ENCODE results near the gene SLC8A2.

The SLC8A2 gene

GRCh38 chr19:47471733-47472457 lies at the start of gene SLC8A2:
Gene SLC8A2 (minus strand): TSS chr19:47471893. CDS start chr19:47466403, 5,490 bp downstream.
- peak; percentile 14 for DNase-seq (ENCODE audit: low read depth)

- no peak for DNase-seq (ENCODE audit: low read depth)
These were observed 49.1 kb upstream of the SLC8A2 start for GRCh38 chr19:47520839-47521238.

DNA sequence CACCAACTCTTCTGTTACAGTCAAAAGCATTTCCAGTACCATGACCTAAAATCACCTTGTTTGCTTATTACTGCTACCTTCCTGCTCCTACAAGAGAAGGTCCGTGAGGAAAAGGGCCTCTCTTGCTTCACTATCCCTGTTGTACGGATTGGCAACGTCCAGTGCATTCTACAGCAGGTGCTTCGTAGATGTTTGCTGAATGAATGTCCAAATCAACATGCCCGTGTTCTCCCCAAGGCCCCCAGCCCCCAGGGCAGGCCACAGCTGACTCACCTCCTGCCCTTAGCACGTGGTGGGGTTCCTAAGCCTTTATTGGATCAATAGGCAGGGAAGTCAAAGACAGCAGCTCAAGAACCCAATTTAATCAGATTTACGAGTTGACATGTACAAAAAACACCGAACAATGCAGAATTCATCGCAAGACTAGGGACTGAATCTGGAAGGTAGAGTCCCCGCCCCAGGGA lies 48.7 kb upstream of the SLC8A2 start:
- no peak for DNase-seq (ENCODE audit: low read depth)

- DNase-seq (ENCODE audit: low read depth): no peak
These were observed 47.2 kb upstream of the SLC8A2 start for GRCh38 chr19:47518854-47519253.

DNA sequence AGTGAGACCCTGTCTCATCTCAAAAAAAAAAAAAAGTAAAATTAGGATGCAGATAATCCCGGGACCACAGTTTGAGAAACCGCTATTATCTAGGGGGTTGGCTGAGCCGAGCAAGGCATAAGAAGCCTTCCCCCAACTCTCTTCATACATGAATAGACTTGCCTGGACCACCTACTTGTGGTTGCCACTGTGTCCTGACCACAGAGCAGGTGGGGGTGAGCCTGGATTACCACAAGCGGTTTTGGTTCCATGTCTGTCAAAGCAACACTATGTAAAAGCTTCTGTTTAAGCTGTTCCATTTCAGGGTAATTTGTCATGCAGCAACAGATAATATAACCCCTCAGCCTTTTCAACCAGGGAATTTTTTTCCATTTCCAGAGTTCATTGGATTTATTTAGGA lies 46.4 kb upstream of the SLC8A2 start:
- peak; percentile 18 for DNase-seq (ENCODE audit: low read depth)

DNA sequence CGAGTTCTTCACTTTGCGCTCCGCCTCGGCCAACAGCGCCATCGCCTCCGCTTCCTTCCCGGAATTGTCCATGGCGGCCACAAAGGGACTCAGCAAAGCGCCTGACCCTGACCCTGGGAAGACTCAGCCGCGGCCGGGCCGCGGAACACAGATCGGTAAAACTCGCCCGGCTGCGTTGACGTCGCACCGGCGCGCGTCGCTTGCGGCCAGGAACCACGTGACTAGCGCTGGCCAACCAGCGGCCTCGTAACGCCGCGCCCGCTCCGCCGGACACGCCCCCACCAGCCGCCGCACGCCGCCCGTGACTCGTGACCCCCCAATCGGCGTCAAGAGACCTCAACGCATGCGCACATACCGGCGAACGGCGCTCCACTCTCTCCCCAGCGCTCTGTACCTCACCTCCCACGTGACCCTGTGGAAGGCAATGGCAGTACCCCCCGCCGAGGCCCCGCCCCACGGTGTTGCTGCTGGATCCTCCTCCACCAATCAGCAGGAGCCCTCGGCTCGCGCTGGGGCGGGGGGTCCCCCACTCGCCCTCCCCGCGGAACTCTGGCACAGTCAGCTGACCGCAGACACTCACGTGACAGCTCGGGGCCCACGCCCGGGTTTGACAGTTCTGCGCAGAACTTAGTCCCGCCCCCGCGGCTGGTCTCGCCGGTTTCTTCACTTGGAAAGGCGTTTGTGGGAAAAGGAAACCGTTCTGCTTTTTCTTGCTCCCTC lies 43.3 kb upstream of the SLC8A2 start, which contains the start of gene NAPA:
TSS of gene NAPA (minus strand) at position 195 of the 720 bp plus-strand sequence. CDS start at position 72, 123 bp downstream.
- DNase-seq (ENCODE audit: low read depth): peak; percentile 100

GRCh38 chr19:47514151-47514868 lies 42.6 kb upstream of the SLC8A2 start:
- peak; percentile 4 for DNase-seq (ENCODE audit: low read depth)

- no peak for DNase-seq (ENCODE audit: low read depth)
These were observed 41.2 kb upstream of the SLC8A2 start for GRCh38 chr19:47512948-47513319.

DNA sequence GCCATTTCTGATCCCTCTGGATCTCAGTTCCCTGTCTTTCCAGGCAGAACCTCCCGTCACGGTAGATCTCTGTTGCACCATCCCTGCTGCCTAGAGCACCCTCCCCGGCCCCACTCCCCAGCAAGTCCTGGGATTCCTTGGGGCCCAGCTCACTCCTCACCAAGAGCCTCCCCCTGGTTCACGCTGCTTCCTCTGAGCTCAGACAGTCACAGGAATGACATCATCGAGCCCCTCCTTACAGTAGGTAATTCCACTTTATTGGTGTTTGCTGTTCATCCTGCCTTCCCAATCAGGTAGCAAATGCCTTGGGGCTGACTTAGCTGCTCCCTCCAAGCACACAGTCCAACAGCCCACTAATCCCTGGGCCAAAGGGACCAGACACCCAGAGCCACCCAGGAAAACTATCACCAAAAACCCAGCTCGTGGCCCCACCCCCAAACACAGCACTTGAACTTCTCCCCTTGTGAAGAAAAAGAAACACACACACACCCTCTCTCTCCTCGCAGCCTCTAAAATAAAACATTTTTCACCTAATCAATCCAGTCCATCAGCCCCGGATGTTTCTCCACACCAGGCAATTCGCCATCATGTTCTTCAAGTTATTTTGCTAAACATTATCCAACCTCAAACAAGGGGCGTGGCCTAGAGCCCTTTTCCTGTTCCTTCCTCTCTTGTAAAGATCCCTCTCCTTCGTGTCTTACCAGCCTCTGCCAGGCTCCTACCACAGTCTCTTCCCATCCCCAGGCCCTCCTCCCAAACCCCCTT lies 40.7 kb upstream of the SLC8A2 start:
- DNase-seq (ENCODE audit: low read depth): no peak

DNA sequence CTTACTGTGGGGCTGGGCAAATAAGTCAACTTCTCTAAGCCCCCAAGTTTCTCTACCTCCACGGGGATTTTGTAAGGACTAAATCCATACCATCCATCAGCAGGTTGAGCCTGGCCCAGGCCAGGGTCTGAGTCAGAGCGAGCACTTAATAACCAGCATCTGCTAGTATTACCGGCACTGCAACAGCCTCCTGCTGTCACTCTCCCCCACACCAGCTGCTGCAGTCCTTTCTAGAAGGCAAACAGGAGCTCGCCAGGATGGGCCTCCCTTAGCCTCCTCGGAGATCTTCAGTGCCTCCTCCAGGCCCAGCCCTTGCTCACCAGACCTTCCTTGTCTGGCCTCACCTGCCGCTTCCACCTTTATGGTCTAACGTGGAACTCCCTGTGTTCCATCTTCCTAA lies 40.0 kb upstream of the SLC8A2 start:
- no peak for DNase-seq (ENCODE audit: low read depth)

- DNase-seq (ENCODE audit: low read depth): no peak
These were observed 39.4 kb upstream of the SLC8A2 start for GRCh38 chr19:47511128-47511517.

DNA sequence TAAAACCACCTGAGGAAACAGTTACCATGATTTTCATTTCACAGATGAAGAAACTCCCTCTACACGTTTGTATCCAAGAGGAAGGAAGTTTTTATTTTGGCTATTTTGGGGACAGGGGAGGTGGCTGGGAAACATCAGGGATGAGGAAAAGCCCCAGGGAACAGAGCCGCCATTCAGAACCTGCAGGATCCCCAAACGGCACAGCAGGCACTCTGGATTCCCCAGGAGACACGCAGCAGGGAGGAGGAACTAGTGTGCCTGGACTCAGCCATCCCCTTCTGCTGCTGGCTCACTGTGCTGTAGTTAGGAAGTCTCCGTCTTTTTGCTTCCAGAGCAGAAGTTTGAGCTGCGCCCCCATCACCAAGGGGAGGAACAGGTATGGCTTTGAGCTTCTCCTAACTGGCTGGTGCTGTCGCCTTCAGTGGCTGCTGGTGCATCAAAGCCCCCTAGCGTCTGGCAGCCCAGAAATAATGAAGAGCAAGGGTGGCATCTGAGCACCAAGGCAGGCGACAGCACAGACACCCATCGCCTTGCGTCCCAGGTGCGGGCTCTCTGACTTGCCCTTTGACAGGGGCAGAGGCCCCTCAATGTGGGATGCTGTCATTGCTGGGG lies 38.9 kb upstream of the SLC8A2 start:
- DNase-seq (ENCODE audit: low read depth): no peak

DNA sequence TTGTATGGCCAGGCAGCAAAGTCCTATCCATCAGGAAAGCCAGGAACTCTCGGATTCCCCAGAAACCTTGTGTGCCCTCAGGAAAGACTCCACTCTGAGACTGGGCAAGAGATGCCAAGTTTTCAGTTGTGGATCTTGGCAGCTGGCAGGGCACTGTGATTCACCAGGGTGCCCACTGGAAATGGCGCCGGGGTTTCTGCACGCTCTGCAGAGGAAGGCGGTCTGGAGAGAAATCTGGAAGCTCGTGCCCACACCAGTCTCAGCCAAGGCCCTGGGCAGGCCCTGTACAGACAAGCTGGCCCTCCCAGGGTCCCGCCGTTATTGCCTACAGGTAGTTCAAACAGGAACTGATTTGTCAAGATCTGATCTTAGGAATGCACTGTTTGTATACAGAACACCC lies 38.3 kb upstream of the SLC8A2 start:
- DNase-seq (ENCODE audit: low read depth): no peak

GRCh38 chr19:47509170-47509847 lies 37.6 kb upstream of the SLC8A2 start:
- DNase-seq (ENCODE audit: low read depth): no peak

GRCh38 chr19:47508721-47509120 lies 37.0 kb upstream of the SLC8A2 start:
- DNase-seq (ENCODE audit: low read depth): no peak

GRCh38 chr19:47507924-47508553 lies 36.3 kb upstream of the SLC8A2 start:
- no peak for DNase-seq (ENCODE audit: low read depth)

DNA sequence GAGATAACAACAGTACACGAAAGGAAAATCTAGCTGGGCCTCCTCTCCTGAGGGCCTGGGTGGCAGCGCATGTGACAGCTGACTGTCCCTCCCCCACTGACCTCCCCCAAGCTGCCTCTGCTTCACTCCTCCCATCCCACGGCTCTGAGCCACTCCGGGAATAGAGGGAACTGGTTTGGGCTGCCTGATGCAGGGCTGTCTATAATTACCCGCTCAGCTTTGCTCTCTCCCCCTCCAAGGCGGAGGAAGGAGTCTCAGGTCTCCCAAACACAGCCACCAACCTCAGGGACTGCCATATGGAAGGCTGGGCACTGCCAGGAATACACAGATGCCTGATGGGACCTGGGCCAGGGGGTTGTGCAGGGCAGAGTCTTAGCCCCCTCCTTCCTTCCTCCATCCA lies 35.3 kb upstream of the SLC8A2 start:
- no peak for DNase-seq (ENCODE audit: low read depth)

DNA sequence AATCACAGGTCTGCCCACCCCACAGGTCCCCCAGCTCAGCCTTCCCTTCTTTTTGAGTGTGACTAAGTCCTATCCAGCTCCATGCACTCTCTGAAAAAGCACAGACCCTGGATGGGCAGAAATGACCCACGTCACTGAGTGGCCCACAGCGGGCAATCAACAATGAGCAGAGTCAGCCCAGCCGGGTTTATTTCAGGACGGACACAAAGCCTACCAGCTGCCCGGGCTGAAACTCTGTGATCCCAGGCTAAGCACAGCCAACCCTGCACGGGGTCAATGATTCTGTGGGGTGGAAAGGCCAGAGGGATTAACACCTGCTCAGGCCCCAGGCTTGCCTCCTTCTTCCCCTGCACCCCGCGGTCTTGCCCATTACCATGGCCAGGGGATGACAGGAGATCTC lies 34.8 kb upstream of the SLC8A2 start:
- no peak for DNase-seq (ENCODE audit: low read depth)

- DNase-seq (ENCODE audit: low read depth): no peak
These were observed 33.8 kb upstream of the SLC8A2 start for GRCh38 chr19:47505506-47505905.

DNA sequence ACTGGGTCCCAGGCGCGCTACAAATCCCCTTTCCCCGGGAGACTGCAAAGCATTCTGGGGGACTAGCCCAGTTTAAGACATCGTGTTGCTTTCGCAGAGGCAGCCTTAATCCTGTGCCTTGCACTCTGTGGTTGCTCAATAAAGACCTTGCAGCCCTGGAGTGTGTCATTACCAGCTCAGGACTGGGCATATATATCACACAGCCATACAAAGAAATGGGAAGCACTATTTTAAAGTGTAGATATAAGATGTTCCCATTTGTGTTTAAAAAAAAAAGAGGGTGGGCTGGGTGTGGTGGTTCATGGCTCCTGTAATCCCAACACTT lies 32.1 kb upstream of the SLC8A2 start:
- DNase-seq (ENCODE audit: low read depth): no peak
